Activated CD4-positive, CD25-positive, alpha-beta regulatory T cell treated with anti-CD3 and anti-CD28 coated beads, Interleukin-2, amount 50 U/mL, for 16 hours (primary cell): ENCODE results near the gene THBS3.
"Not testable (repeated sequence)": the region's sequence is repeated elsewhere in the genome, so short reads cannot be mapped to it uniquely, and the experiment has no call there.

Experiments used
- DNase-seq: peaks from one replicate; pipeline ENCODE4 v3.0.0-alpha.2; 2020; ENCODE audit warnings: low read depth, low spot score

THBS3 gene

DNA sequence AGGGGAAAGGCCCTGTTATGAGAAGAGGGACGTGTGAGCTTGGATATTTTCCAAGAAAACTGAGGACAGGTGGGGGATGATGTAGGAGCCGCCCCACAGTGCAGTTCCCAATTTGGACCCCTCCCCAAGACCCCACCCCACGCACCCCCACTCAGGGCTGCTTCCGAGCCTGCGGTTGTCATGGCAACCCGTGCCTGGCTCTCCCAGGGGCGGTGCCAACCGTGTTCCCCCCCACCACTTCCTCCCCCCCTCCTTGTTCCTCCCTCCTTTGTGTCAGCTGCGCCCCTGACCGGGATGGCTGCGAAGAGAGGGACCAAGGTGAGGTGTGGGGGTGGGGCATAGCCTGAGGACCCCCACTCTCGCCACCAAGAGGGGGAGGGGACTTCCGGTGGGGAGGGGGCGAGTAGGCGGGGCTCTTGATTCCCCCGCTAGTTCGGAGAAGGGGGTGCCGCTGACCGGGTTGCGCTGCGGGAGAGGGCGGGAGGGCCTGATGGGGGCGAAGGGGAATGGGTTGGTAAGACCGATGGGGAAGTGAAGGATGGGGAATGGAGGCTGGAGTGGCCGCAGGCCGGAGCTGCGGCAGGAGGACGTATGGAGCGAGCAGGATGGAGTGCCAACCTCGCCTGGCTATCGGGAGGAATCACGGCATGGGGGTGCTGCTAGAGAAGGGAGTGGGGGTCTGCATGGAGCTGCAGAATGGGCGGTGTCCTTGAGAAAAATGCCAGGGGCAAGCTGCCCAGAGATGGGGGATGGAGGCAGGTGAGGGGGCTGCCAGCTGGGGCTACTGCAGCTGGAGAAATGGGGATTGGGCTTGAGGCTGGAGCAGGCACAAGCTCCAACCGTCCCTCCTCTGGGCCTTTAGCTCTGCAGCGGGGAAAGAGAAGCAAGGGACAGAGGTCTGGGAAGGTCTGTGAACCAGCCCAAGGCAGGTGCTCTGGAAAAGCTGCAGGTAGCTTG is 33.1 kb downstream of the THBS3 start:
- DNase-seq: no peak

DNA sequence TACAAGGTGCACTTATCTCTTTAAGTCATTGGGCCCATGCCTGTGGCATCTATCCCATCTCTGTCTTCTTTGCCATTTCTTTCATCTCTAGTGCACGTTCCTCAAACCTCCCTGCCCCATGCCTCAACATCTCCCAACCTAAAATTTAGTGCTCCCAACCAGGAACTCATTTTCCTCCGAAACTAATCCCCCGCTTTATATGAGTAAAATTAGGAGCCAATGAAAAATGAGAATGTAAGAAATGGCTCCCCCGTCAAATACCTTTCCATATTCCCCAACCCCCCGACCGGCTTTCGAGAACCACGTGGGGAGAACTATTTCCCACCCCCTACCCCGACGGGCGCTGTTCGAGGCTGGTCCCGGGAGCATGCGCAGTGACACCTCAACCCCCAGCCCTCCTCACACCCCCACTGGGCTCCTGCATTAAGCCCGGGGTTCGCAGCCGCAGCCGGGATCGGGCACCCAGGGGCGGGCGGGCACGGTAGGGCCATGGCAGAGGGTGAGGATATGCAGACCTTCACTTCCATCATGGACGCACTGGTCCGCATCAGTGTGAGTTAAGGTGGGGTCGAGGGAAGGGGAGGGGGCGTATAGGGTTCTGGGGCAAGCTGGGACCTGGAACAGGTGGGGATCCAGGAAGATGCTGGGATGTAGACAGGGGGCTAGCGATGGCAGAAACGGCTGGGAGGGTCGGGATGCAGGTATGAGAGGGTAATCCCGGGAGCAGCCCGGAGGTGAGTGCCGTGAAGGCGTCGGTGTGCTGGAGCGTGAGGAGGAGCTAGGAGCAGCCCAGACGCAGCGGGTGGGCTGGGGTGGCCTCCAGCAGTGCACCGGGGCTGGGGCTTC is 34.0 kb downstream of the THBS3 start, which contains the start of gene TRIM46:
TSS of gene TRIM46 (plus strand) at position 372 of the 846 bp plus-strand sequence. CDS start at position 490, 118 bp downstream.
- DNase-seq: no peak

DNA sequence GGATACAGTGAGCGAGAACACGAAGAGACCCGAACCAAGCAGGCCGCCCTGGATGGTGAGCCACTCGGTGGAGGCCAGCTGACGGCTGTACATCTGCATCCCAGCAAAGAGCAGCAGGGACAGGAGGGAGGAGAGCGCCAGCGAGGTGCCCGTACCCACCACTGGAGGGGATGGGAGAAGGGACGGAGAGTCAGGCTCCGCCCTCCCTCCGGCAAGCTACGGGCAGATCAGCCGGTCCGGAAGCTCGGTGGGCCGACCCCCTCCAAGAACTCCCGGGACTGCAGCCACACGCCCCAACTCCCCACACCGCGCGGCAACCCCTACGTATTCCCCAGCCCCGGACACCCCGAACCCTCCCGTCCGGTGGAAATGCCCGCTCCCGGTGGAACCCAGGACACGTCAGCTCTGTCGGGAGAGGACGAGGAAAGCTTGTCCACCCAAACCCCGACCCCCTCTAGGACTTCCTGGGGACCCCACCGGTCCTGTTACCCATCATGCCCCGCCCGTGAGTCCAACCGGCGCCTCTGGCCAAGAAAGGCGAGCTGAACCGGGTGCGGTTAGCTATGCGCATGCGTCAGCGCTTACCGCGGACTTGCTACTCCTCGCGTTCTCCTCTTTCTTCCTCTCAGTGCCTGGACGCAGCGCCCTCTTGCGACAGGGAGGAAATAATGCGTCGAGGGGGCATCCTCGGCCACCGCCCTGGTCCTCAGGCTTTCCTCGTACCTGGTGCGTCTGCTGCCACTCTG is 34.8 kb downstream of the THBS3 start, which contains the start of gene KRTCAP2:
TSS of gene KRTCAP2 (minus strand) at position 573 of the 746 bp plus-strand sequence. CDS start at position 493, 80 bp downstream.
- DNase-seq: peak; percentile 93

GRCh38 chr1:155171836-155172731 is 35.6 kb downstream of the THBS3 start:
- DNase-seq: no peak

GRCh38 chr1:155170806-155171205 is 36.9 kb downstream of the THBS3 start:
- DNase-seq: no peak

- DNase-seq: no peak
These were observed 37.5 kb downstream of the THBS3 start for GRCh38 chr1:155170101-155170785.

DNA sequence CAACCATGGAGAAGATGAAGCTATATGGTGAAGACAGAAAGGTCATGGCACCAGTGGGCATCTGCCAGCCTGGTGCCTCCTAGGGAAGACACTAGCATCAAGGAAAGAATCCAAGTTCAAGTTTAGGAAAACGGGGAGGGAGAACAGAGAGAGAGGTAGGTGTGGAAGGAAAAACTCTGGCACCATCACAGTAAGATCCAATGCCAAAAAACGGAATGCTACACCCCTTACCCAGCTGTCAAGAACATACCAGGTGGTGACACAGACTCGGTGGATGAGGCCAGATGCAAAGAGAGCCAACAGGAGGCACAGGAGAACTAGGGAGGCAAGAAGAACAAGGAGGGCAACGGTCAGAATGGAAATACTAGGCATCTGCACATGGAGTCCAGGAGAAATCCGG is 38.2 kb downstream of the THBS3 start:
- DNase-seq: no peak

DNA sequence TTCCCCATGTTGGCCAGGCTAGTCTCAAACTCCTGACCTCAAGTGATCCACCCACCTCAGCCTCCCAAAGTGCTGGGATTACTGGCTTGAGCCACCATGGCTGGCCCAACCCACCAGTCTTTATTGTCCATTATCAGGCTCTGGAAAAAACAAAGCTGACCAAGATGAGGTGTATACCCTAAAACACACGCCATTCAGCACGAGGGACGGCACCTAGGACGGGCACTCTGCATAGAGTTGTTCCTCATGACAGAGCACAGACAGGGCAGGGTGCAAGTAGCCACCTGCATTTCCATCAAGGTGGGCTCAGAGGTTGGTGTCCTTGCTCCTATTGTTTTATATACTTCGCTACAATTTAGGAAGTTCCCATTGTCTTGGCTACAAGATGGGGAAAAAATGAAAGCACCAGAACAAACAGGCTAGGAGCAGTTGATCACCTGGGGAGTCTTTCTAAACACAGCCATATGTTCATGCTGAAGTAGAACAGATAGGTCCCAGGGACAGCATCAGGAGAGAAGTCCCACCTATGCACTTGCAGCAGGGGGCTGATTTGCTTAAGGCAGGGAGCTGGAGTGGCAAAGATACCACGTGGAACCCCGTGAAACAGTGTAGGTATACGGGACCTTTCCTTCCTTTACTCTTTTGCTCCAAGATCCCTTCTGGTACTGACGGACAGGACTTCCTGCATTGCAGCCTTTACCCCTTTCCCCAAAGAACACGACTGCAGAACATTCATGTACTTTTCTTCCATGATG is 39.1 kb downstream of the THBS3 start:
- no peak for DNase-seq

GRCh38 chr1:155168105-155168445 is 39.6 kb downstream of the THBS3 start:
- not testable (repeated sequence) for DNase-seq

- DNase-seq: peak; percentile 75
These were observed 40.3 kb downstream of the THBS3 start for GRCh38 chr1:155167166-155168104.

DNA sequence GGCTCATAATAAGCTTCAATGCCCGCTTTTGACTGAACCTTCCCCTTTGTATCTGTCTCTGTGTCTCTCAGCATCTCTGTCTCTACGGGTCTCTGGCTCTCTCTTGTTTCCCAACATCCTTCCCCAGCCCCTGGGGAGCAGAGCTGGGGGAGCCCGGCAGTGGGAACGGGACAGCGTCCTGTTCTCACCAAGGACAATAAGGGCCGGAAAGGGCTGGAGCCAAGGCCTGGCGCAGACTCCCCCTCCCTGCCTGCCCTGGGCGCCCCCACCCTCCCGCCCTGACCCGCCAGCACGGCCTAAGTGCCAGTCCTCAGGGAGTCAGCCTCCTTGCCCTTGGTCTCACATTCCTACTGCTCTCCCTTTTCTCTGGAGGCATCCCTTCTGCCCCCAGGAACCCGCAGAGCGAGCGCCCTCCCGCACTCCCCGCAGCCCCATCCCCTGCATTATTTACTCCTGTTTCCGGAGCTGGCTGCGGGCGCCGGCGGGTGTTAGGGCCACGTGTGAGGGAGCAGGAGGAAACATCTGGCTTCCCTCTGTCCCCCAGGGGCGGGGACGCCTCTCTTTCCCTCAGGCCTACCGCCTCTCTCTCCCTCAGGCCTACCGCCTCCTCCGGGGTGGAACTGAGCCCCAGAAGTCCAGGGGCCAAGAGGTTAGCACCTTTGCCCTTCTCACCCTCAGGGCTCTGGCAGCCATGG is 41.1 kb downstream of the THBS3 start:
- no peak for DNase-seq

GRCh38 chr1:155166051-155166470 is 41.6 kb downstream of the THBS3 start:
- no peak for DNase-seq

DNA sequence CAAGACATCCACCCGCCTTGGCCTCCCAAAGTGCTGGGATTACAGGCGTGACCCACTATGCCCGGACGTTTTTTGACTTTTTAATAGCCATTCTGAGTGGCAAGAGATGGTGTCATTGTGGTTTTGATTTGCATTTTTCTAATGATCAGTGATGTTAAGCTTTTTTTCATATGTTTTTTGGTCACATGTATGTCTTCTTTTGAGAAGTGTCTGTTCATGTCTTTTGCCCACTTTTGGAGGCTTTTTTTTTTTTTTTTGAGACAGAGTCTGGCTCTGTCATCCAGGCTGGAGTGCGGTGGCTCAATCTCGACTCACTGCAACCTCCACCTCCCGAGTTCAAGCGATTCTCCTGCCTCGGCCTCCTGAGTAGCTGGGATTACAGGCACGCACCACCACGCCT is 43.1 kb downstream of the THBS3 start:
- not testable (repeated sequence) for DNase-seq

GRCh38 chr1:155163785-155164184 is 43.9 kb downstream of the THBS3 start:
- not testable (repeated sequence) for DNase-seq

DNA sequence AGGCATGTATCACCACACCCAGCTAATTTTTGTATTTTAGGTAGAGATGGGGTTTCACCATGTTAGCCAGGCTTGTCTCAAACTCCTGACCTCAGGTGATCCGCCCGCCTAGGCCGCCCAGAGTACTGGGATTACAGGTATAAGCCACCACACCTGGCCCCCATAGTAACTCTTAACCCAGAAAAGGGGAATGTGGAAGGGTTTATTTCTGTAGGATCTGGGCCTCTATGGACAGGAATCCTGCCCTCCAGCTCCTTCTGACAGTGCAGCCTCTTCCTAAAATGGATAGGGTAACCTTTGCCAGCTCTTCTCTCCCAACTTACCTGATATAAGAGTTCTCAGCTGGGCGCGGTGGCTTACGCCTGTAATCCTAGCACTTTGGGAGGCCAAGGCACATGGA is 45.1 kb downstream of the THBS3 start:
- DNase-seq: not testable (repeated sequence)

- DNase-seq: no peak
These were observed 47.6 kb downstream of the THBS3 start for GRCh38 chr1:155160128-155160527.

GRCh38 chr1:155158991-155159390 is 48.7 kb downstream of the THBS3 start:
- no peak for DNase-seq
